ENCODE data around the gene KCNJ15. TPM values are rescaled to one million over a fixed set of nuclear protein-coding genes. Genes with fewer than 3 reads are reported as not detected.

The KCNJ15 gene
- total and polyA plus RNA-seq, 10 of the 15 experiments (the other 5 are each of a cell fraction or from before 2014, with no cell fraction given), result 0.05 to 2.7 (median 0.33) TPM; not detected in 6

DNA sequence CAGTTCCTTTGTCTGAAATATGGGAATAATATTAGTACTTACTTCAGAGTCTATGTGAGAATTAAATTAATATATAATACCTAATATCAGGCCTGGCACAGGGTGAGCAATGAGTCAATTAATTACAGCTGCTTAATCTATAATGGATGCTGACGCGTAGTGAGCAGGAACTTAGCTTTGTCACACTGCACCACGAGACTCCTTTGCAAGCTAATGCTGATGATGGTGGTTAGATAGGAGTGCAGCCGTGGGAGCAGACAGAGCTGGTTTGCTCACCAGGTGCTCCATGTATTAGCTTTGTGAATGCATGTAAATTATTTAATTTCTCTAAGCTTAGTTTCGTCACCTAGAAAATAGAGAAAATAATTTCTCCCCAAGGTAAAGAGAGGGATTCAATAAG is 35.1 kb downstream of the KCNJ15 start:
- H3K4me3 ChIP-seq, result no peak overlapping the region
- no peak for ATAC-seq
- H2AFZ ChIP-seq (ENCODE audit: control insufficient read depth, low read depth, low read length), result no peak overlapping the region
- no peaks in the 10 kb centered on the region for H3K9me3 ChIP-seq (replicated peaks; ENCODE audit: control insufficient read depth, insufficient read depth, low read length)
- ChIA-PET CTCF (interaction anchor here (0.6 to 3.5 kb wide), 3 partner anchors 23 to 780 kb away, joined by 3 to 16 read pairs (median 11); no protein-coding TSS in a partner anchor), RAD21 (ENCODE audit: unreplicated experiment) (interaction anchor here (0.6 kb wide), 1 partner anchor 73 kb away, joined by 3 read pairs; no protein-coding TSS in a partner anchor), SMC1A (ENCODE audit: uncharacterized antibody, unreplicated experiment) (interaction anchor here (1.4 to 5.7 kb wide), 4 partner anchors 9 to 60 kb away, joined by 3 to 57 read pairs (median 6); no protein-coding TSS in a partner anchor), POLR2A (interaction anchor here (0.8 kb wide), 1 partner anchor 72 kb away, joined by 3 read pairs; no protein-coding TSS in a partner anchor)
- H3K4me2 ChIP-seq (ENCODE audit: control insufficient read depth, insufficient read depth), result no peak overlapping the region
- H3K27me3 ChIP-seq (replicated peaks in 1 of 2; ENCODE audit: control insufficient read depth in 2 of 2, insufficient read depth in 2 of 2, low read length in 1 of 2), result no peaks in the 10 kb centered on the region
- no peaks in the 10 kb centered on the region for H3K4me1 ChIP-seq (ENCODE audit: control insufficient read depth, insufficient read depth, low read length)
- BruUV-seq (replicated peaks), result no TSS peak
- no peak overlapping the region for H3K9ac ChIP-seq (ENCODE audit: control insufficient read depth, insufficient read depth, low read length)
- no peaks in the 10 kb centered on the region for H4K20me1 ChIP-seq (ENCODE audit: control insufficient read depth, insufficient read depth)
- no peak for FAIRE-seq
- H3K36me3 ChIP-seq (ENCODE audit: control insufficient read depth in 2 of 2, insufficient read depth in 2 of 2, low read length in 1 of 2), result no peaks in the 10 kb centered on the region
- 57% methylated on average over 5 of the region's 5 CpGs for WGBS (ENCODE audit: insufficient coverage, insufficient replicate concordance, low lambda C conversion rate, missing lambda C conversion rate)
- H3K27ac ChIP-seq (ENCODE audit: control insufficient read depth, insufficient read depth), result no peak overlapping the region
- in situ Hi-C loops (cut with MboI), result no loop called here
- intact Hi-C loops (cut with micrococcal nuclease; ENCODE audit: unreplicated experiment), result loop anchor here (2.0 kb wide), 1 partner anchor 23 kb away; no protein-coding TSS in a partner anchor
- no peaks in the 10 kb centered on the region for H3K79me2 ChIP-seq (ENCODE audit: control insufficient read depth, insufficient read depth, low read length)
- no peak for DNase-seq (ENCODE audit: low read depth, low spot score)
- TF ChIP-seq, protein P1, sequence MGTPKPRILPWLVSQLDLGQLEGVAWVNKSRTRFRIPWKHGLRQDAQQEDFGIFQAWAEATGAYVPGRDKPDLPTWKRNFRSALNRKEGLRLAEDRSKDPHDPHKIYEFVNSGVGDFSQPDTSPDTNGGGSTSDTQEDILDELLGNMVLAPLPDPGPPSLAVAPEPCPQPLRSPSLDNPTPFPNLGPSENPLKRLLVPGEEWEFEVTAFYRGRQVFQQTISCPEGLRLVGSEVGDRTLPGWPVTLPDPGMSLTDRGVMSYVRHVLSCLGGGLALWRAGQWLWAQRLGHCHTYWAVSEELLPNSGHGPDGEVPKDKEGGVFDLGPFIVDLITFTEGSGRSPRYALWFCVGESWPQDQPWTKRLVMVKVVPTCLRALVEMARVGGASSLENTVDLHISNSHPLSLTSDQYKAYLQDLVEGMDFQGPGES (IDR thresholded peaks at IDR 0.05), result no peak
- TF ChIP-seq EGR1 (IDR thresholded peaks at IDR 0.05; ENCODE audit: borderline replicate concordance in 1 of 2, low read depth in 2 of 2, low read length in 2 of 2) (no peak), MTA2 (IDR thresholded peaks at IDR 0.05; ENCODE audit: low read depth) (no peak), SMC3 (IDR thresholded peaks at IDR 0.05; ENCODE audit: borderline replicate concordance, low read length) (no peak)

DNA sequence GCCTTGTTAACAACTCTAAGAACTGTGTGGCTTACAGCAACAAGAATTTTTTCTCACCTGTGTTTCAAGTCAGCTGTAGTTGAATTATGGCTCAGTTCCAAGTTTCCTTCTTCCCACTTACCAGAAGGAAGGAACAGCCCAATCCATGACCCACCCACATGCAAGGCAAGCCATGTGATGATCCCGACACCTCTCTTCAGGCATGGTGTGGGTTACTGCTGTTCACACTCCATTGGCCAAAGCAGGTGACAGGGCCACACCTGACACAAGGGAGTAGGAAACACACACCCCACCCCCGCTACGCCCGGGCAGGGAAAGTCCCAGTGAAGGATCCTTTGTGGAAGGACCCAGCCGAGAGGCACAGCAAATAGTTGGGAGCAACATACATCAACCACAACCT is 36.3 kb downstream of the KCNJ15 start:
- H3K36me3 ChIP-seq (ENCODE audit: control insufficient read depth in 2 of 2, insufficient read depth in 2 of 2, low read length in 1 of 2), result no peaks in the 10 kb centered on the region
- 14% methylated on average over 5 of the region's 5 CpGs for WGBS (ENCODE audit: insufficient coverage, insufficient replicate concordance, low lambda C conversion rate, missing lambda C conversion rate)
- H3K4me2 ChIP-seq (ENCODE audit: control insufficient read depth, insufficient read depth), result no peak overlapping the region
- in situ Hi-C loops (cut with MboI), result no loop called here
- ChIA-PET RAD21 (ENCODE audit: unreplicated experiment) (interaction anchor here (1.1 to 1.5 kb wide), 3 partner anchors 24 to 59 kb away, joined by 4 to 6 read pairs (median 4); no protein-coding TSS in a partner anchor), POLR2A (no interaction called here), SMC1A (ENCODE audit: uncharacterized antibody, unreplicated experiment) (interaction anchor here (1.3 to 5.7 kb wide), 8 partner anchors 12 to 73 kb away, joined by 3 to 57 read pairs (median 6); no protein-coding TSS in a partner anchor), CTCF (interaction anchor here (1.3 to 3.5 kb wide), 5 partner anchors 19 to 105 kb away, joined by 3 to 16 read pairs (median 5); no protein-coding TSS in a partner anchor)
- intact Hi-C loops (cut with micrococcal nuclease; ENCODE audit: unreplicated experiment), result no loop called here
- no peak overlapping the region for H2AFZ ChIP-seq (ENCODE audit: control insufficient read depth, low read depth, low read length)
- H3K4me1 ChIP-seq (ENCODE audit: control insufficient read depth, insufficient read depth, low read length), result no peaks in the 10 kb centered on the region
- no peaks in the 10 kb centered on the region for H4K20me1 ChIP-seq (ENCODE audit: control insufficient read depth, insufficient read depth)
- ATAC-seq (no peak), FAIRE-seq (no peak), DNase-seq (ENCODE audit: low read depth, low spot score) (no peak)
- BruUV-seq (replicated peaks), result no TSS peak
- no peak overlapping the region for H3K4me3 ChIP-seq
- no peaks in the 10 kb centered on the region for H3K9me3 ChIP-seq (replicated peaks; ENCODE audit: control insufficient read depth, insufficient read depth, low read length)
- H3K9ac ChIP-seq (ENCODE audit: control insufficient read depth, insufficient read depth, low read length), result no peak overlapping the region
- TF ChIP-seq BHLHE40 (IDR thresholded peaks at IDR 0.05; ENCODE audit: borderline replicate concordance in 1 of 2, low read depth in 2 of 2, low read length in 1 of 2) (peak in 1 of 2 experiments; percentile 8; a peak in 1 of 4 replicates), IKZF2 (IDR thresholded peaks at IDR 0.05) (peak; percentile 51 to 66; a peak in 2 of 4 replicates), WRNIP1 (IDR thresholded peaks at IDR 0.05; ENCODE audit: borderline replicate concordance, low read depth, low read length) (no peak), IKZF1 (conservative IDR thresholded peaks at IDR 0.05) (peak; percentile 59)
- TF ChIP-seq, protein P2, sequence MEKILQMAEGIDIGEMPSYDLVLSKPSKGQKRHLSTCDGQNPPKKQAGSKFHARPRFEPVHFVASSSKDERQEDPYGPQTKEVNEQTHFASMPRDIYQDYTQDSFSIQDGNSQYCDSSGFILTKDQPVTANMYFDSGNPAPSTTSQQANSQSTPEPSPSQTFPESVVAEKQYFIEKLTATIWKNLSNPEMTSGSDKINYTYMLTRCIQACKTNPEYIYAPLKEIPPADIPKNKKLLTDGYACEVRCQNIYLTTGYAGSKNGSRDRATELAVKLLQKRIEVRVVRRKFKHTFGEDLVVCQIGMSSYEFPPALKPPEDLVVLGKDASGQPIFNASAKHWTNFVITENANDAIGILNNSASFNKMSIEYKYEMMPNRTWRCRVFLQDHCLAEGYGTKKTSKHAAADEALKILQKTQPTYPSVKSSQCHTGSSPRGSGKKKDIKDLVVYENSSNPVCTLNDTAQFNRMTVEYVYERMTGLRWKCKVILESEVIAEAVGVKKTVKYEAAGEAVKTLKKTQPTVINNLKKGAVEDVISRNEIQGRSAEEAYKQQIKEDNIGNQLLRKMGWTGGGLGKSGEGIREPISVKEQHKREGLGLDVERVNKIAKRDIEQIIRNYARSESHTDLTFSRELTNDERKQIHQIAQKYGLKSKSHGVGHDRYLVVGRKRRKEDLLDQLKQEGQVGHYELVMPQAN (conservative IDR thresholded peaks at IDR 0.05), result no peak
- TF ChIP-seq, protein P3, sequence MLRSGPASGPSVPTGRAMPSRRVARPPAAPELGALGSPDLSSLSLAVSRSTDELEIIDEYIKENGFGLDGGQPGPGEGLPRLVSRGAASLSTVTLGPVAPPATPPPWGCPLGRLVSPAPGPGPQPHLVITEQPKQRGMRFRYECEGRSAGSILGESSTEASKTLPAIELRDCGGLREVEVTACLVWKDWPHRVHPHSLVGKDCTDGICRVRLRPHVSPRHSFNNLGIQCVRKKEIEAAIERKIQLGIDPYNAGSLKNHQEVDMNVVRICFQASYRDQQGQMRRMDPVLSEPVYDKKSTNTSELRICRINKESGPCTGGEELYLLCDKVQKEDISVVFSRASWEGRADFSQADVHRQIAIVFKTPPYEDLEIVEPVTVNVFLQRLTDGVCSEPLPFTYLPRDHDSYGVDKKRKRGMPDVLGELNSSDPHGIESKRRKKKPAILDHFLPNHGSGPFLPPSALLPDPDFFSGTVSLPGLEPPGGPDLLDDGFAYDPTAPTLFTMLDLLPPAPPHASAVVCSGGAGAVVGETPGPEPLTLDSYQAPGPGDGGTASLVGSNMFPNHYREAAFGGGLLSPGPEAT (IDR thresholded peaks at IDR 0.05; ENCODE audit: low read depth), result peak; percentile 45
- no peaks in the 10 kb centered on the region for H3K79me2 ChIP-seq (ENCODE audit: control insufficient read depth, insufficient read depth, low read length)
- H3K27me3 ChIP-seq (replicated peaks in 1 of 2; ENCODE audit: control insufficient read depth in 2 of 2, insufficient read depth in 2 of 2, low read length in 1 of 2), result no peaks in the 10 kb centered on the region
- H3K27ac ChIP-seq (ENCODE audit: control insufficient read depth, insufficient read depth), result no peak overlapping the region

Data from GM12878 (cell line).